Heart left ventricle (tissue), 13 donors: ENCODE measurements around the gene KCNQ1.

Experiments used
- CTCF ChIP-seq, 12 donors: fragments of 200-600 bp; sonication (generic) in 4 of 12; IDR thresholded peaks; one replicate each; pipeline versions ENCODE4 v1.5.0 to v1.8.0; 2018 to 2022; ENCODE audit warnings: antibody characterized with exemption in 12 of 12, mild to moderate bottlenecking in 5 of 12
- POLR2A ChIP-seq, 2 donors: fragments of 450-650 bp; IDR thresholded peaks; one replicate each; pipeline ENCODE4 v1.6.1; 2017; ENCODE audit warnings: antibody characterized with exemption in 2 of 2, mild to moderate bottlenecking in 2 of 2, moderate library complexity in 2 of 2
- donor health status: ischemic (EF 13 %, LVEDD 7.1; RV severe dilation, severe dysfunction).
- donor health status: DM: no; HTN: yes; CAD: no.
- donor health status: DM: no; HTN: no; CAD: no.
- donor health status: ischemic (EF 25% LVEDD 6.9; RV normal size, moderate dysfunction).
- donor health status: ischemic (EF 25% LVEDD 5.7; RV mildly dilated, moderate dysfunction).
- donor health status: ischemic (EF 35%, LVEDD 5.7; RV mildly dilated, moderate dysfunction).
- donor health status: nonischemic (EF 11% LVEDD 7.7; RV severe dilation, severe dysfunction).
- donor health status: DM: yes; HTN: yes; CAD: no.
- donor health status: PGD.
- donor health status: ischemic (EF 29% LVEDD 5.4; RV normal size, mild dysfunction).
- donor health status: nonischemic (EF 23%, LVEDD 6.1; RV moderate dilation, normal function).

- TF ChIP-seq CTCF (IDR thresholded peaks at IDR 0.05) (no peak), POLR2A (IDR thresholded peaks at IDR 0.05) (no peak)
These were observed 6.5 kb downstream of the KCNQ1 start for GRCh38 chr11:2451336-2451735.
